ENCODE results near the gene PRKCZ. TPM values are rescaled to one million over a fixed set of nuclear protein-coding genes. Genes with fewer than 3 reads are reported as not detected.

Gene PRKCZ
- total RNA-seq, 1 experiment from 2014 or later: 14.3 TPM

DNA sequence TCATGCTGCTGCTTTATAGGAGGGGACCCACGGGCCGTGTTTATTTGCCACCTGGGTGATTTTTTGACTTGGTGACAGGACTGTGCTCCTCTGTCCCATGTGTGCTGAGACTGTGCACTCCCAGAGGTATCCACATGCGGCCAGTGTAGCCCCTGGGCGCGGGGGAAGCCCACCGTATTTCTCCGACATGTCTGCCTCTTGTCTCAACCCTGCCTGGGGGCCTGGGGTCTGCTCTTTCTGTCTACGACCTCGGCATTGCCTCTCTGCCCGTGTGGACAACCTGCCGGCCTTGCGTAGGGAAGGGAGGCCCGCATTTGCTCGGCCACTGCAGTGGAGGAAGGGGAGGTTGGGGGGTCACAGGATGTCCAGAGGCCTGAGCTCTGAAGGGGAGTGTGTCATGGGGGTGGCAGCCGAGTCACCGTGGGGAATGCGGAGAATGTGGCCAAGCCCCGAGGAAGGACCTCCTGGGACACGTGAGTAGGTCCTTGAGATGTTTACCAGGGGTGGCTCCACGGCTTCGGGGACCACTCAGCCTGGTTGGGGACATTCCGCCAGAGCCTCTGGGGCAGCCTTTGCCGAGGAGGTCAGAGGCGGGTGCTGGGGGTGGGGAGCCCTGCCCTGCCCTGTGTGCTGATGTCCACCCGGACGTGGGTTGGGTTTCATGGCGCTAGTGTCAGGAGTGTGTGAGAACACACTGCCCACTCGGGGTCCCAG lies 11.0 kb downstream of the PRKCZ start:
- no peak for DNase-seq (ENCODE audit: low read depth)

DNA sequence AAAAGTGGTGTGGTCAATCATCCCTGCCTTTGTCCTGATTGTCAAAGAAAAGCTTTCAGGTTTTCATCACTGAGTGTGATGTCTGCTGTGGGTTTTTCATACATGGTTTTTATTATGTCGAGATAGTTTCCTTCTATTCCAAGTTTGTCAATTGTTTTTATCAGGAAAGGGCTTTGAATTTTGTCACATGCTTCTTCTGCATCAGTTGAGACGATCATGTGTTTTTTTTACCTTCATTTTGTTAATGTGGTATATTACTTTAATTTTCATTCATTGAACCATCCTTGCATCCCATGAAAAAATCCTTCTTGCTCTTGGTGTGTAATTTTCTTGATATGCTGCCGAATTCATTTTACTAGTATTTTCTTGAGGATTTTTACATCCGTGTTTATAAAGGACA lies 15.5 kb downstream of the PRKCZ start:
- DNase-seq (ENCODE audit: low read depth): no peak

DNA sequence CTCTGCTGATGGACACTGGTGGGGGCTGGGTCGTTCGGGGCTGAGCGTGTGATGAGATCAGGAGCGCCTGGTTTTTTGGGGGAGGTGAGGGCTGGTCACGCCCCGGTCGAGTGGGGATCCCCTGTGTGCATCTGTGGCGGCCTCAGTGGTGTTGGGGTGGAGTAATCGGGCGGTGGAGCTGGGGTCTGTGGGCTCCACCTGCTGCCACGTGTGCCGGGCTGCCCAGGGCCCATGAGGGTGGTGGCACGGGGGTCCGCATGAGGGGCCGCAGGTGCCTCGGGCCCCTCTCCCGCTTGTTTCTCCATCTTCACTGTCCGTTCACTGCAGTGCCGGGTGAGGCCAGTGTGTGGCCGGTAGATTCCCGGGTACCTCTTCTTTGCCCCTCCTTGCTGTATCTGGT lies 17.2 kb downstream of the PRKCZ start:
- no peak for DNase-seq (ENCODE audit: low read depth)

DNA sequence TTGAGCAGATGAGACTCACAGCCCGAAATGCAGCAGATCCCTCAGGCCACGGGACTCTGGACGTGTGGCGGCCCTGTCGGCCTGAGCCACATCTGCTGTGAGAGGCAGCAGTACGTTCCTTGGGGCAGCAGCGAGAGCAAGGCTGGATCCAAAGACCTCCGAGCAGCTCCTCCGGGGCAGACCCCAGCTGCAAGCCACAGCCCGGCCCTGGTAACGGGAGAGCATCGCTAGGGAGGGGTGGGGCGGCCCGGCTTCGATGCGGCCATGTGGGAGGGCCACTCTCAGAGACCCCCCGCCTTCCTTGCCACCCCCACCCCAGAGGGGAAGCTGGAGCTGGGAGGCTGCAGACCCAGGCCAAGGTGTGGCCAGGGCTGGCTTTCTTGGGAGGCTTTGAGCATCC lies 17.8 kb downstream of the PRKCZ start:
- no peak for DNase-seq (ENCODE audit: low read depth)

DNA sequence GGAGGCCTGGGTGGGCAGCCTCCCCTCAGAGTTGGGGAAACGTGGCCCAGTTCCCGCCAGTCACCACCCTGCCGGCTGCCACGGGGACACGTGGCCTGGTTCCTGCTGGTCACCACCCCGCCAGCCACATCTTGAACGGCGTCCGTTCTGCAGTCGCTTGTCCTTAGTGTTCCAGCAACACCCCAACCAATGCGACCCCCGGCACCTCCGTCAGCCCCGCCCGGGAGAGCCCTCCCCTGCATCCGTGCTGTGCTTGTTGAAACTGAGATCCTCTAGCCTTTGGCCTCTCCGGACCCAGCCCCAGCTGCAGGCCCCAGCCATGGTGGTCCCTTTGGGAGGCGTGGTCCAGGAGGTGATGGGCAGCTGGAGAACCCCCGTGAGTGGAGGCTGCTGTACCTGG lies 18.7 kb downstream of the PRKCZ start:
- no peak for DNase-seq (ENCODE audit: low read depth)

DNA sequence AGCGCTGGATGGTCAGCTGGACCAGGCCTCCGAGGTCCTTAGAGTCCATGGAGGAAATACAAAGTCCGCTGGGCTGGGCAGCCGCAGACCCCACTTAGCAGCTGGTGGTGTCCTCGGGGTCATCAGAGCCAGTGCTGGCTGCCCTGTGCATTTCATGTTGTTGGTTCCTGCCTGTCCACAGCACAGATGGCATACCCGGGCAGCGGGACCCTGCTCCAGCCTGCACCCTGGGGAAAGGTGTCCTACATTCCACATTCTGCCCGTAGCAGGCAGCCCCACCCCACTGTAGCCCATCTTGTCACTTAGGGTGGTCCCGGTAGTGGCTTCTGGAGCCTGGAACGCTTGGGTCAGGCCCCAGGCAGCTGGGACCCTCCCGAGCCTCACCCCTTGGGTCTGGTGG lies 19.8 kb downstream of the PRKCZ start:
- DNase-seq (ENCODE audit: low read depth): no peak

DNA sequence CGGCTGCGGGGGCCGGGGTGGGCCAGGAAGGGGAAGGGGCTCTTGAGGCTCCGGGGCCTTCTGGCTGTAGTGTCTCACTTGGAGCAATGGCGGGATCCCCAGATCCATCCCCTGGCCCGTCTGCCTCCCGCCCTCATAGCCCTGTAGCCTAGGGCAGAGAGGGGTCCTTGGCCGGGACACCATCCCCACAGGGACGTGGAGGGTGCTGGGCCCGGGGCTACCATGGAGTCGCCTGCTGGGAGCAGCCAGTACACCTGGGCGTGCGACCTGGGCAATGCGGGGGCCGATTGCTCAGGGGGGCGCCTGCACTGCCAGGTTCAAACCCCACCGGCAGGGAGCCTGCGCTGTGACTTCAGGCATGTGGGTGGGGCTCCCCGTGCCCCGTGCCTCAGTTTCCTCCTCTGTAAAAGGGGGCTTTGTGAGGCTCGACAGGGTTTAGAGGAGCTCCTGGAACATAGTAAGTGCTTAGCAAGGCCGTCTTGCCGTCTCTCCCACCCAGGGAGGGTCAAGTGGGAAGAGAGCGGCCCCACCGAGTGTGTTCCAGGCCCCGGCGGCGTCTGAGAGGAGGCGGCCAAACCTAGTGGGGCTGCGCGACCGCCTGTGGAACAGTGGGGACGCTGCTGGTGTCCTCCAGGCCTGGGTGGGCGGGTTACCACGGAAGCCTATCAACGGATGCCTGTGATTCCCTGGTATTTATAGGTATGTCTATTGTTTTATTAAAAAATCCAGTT lies 20.8 kb downstream of the PRKCZ start:
- no peak for DNase-seq (ENCODE audit: low read depth)

DNA sequence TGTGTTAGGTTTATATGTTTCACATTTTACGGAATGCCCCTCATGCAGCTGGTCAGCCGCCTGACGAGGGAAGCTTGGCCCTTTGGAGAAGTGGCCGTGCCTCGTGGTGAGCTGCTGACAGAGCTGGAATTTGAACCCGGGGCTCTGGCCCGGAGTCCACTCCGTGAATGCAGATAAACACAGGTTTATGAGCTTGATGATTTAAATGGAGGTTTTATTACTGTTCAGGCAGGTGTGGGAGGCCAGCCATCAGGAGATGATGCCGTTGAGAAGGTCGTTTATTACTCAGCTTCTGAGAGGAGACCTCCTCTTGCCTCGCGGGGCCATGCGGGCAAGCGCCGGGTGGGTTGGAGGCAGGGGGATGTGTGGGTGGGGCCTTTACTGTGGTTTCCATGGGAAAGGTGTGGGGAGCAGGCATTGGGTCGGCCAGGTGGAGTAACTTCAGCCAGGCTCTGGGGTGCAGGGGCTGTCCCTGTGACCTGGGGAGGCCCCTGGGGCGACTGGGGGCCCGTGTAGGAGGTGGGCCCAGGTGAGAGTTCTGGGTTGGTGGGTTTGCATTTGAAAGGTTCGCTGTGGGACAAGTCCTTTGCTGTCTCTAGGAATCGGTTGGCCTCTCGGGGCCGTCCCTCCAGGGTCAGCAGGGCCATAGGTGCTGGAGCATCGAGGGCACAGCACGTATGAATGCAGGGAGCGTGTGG lies 22.0 kb downstream of the PRKCZ start:
- no peak for DNase-seq (ENCODE audit: low read depth)

DNA sequence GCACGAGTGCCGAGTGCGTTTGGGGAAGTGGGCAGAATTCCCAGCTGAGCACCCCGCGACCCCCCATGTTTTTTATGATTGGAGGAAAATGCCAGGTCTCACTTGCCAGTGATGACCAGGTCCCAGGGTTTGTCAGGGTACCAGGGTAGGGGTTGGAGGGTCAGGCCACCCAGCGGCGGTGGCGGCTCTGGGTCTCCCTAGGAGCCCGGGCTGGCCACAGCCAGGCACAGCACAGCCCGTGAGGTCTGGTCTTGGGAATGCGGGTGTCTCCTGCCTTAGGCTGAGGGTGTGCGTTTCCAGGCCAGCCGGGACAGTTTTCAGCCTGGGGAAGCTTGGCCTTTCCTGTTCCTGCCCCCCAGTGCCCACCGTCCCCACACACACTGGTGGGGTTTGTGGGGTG lies 22.7 kb downstream of the PRKCZ start:
- no peak for DNase-seq (ENCODE audit: low read depth)

DNA sequence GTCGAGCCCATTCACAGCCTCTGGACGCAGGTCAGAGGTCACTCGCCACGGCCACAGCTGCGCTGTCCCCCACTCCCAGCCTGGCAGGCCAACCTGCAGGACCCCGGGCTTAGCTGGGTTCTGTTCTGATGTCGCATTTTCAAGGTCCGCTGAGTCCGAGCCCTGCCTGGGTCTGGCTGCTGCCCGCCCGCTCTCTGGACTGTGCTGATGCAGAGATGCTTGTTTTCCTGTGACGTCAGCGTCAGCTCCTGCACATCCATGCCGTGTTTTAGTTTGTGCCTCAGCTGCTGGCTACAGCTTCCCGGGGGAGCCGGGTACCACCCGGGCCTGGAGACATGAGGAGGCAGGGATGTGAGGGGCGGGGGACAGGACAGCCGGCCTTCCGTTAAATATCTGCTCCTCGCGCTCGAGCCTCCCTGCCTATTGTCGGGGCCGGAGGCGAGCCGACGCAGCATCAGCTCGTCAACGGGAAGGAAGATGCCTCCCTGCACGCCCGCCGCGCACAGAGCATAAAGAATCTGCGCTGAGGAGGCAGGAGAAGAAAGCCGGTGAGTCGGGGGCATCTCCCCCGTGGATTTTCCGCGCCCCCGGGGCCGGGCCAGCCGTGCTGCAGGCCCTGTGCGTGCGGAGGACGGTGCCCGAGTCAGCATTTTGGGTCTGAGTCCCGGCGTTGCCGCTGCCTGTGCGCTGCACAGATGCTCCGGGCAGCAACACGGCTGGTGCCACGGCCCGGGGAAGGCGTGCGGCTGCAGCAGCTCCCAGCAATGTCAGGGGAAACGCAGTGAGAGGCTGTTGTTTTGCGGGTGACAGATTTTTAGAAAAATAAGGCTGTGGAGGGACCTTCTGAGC lies 23.4 kb downstream of the PRKCZ start:
- peak; percentile 83 for DNase-seq (ENCODE audit: low read depth)

DNA sequence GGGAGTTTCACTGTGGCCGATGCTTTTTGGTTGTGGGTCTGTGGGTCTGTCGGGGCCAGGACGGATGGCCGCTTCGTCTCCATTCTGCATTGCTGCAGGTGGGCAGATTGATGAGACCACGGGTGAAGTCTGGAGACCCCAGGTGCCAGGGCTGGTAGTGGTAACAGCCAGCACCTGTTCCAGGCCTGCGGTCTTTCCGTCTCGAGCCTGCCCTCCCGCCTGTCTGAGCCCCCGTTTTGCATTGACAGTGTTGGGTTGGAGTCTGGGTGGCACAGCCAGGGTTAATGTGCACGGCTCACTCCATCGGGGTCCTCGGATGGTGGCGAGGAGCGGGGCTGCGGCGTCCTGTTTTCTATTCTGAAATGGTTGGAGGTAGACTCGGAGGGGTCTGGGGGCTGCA lies 24.2 kb downstream of the PRKCZ start:
- no peak for DNase-seq (ENCODE audit: low read depth)

DNA sequence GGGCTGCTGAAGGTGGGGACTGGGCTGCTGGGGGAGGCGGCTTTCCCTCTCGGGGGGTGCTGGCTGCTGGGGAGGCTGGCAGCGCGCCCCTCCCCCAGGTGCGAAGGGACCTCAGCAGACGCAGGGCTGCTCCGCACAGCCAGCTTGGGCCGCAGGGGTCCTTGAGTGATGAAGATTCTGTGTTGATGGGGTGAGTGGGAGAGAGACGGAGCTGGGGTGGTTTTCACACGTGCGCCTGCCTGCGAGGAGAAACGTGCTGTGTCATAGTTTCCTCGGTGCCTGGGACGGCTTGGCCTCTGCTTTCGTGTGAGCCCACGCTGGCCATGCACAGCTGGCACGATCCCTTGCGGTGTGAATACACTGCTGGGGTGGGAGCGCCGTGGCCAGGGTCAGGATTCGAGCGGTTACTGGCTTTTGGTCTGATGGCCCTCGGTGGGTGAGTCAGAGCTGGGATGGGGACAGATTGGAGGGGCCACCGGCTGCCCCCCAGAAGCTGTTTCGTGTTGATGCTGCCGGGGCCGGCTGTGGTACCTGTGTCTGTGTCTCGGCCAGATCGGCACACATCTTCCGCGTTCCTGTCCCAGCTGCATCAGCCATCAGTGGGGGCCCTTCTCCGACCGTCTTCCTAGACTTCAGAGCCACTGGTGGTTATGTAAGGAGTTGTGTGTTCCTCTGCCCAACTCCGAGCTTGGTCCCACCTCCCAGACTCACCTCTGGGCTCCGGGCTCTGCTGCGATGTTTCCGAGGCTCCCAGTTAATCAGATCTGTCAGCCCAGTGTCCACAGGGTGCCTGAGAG lies 24.9 kb downstream of the PRKCZ start:
- no peak for DNase-seq (ENCODE audit: low read depth)

DNA sequence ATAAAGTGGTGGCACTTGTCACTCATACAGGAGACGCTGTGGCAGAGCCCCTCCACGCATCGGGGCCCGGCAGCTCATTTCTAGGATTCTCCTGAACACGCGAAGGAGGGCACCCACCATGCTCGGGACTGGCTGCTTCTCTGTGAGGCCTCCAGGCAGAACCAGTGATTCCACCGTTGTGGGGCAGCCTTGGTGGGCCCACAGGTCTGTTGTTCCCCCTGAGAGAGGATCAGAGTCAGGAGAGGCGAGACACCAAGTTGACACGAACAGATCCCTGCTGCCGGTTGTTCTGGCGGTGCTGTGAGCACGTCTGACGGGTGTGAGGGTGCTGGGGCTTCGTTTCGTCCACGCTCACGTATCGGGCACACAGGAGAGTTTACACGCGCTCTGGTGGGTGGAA lies 26.6 kb downstream of the PRKCZ start:
- DNase-seq (ENCODE audit: low read depth): no peak

DNA sequence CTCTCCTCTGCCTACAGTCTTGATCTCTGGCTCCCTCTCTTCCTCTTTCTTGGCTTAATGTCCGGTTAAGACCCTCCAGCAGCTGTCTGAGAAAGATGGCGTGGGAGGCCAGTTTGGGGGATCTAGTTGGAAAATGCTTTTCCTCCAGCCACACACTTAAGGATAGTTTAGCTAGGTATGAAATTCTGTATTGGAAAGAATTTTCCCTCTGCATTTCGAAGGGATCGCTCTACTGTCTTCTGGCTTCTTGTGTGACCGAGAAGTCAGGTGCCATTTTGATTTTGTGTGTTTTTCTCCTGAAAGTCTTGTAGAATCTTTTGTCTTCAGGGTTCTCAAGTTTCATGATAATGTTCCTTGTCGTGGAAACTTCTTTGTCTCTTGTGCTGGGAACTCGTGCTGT lies 28.0 kb downstream of the PRKCZ start:
- DNase-seq (ENCODE audit: low read depth): no peak

DNA sequence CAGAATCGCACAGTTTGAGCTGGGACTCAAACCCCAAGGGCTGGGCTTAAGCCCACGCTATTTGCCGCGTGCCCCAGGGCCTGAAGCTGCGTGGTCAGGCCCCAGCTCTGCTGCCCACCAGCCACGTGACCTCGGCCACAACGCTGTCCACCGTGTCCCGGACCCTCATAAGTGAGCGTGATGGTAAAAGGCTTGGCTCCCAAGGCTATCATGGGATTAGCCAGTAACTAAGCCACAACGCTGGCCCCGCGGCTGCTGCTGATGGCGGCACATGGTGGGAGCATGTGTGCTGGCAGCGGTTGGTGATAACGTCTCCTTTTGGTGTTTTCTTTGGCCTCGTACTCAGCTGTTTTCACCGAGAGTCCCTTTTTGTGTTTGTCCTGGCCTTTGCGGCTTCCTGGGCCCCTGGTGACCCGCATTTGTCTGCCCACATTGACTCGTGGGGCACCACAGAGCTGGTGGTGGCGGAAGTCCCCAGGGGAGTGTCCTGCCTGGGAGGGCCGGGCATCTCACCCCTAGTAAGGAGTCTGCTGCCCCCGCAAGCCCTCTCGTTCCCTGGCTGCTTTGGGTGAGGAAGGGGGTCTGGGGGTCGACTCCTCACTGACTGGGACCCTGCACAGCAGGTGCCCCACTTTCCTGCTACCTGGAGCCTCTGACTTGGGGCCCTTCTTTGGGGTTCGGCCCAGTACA lies 29.3 kb downstream of the PRKCZ start:
- no peak for DNase-seq (ENCODE audit: low read depth)

DNA sequence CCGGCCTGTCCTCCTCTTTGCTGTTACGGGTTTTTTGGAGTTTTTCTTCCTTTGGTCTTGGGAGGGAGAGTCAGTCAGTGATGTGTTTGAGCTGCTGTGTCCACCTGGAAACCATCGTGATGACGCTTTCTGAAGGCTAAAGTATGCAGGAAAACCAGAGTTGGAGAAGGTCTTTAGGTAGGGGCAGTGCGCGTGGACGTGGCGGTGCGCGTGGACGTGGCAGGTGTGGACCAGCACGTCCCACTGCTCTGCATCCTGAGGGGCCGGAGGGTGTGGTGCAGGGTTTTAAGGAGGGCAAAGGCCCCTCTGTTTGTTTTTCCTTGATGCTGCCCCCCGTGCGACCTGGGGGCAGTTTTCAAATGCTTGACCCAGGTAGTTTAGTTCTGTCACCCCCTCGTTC lies 29.9 kb downstream of the PRKCZ start:
- DNase-seq (ENCODE audit: low read depth): no peak

DNA sequence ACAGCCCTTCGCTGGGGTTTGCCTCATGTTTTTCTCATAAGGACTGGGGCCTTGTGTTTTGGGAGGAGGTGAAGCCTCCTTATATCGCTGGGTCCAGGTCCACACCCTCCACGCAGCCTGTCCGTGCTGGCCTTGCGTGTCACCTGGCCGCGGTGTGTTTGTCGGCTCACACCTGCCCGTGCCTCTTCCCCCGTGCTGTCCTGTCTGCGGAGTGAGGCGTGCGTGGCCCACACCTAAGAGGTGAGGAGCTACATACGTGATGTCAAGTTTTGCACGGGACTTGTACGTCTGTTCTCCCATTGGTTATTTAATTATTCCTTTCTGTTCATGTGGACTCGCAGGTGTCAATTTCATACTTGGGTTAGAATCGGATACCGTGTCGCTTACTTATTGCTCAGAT lies 30.7 kb downstream of the PRKCZ start:
- no peak for DNase-seq (ENCODE audit: low read depth)

DNA sequence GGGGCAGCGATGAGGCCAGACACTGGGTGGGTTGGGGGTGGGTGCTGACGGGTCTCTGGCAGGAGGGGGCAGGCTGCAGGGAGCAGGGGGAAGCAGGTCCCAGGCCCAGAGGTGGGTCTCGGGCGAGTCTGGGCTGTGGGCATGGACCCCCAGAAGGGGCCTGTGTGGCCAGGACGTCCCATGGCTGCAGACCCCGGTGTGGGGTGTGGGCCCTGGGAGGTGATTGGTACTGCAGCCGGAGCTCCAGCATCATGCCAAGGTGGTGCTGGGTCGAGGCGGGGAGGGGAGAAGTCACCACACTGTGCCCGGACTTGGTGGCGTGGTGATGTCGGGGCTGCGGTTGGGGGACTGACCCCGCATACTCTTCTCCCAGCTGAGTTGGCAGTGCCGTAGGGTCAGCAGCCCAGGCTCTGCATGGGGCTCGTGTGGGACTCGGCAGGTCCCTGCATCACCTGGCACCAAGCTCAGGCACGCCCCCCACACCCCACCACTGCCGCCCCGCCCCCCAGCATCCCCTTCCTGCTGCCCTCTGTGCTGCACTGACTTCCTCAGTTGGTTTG lies 31.2 kb downstream of the PRKCZ start:
- DNase-seq (ENCODE audit: low read depth): no peak

DNA sequence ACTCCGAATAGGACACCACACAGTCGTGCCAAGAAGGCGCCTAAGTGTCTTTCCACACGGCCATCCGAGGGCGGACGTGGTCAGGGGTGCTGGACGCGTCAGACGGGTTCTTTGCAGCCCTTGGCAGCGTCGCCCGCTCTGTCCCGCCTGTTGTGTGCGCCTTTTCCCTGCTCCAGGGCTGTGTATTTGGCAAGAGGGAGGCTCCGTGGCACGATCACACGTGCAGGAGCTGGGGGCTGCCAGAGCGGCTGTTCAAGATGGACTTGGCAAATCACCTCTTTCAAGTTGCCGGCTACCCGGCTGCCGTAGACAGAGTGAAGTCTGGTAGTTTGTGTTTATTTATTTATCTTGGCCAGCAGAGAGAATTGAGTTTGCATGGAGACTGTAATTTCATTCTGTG lies 31.9 kb downstream of the PRKCZ start:
- DNase-seq (ENCODE audit: low read depth): peak; percentile 37

DNA sequence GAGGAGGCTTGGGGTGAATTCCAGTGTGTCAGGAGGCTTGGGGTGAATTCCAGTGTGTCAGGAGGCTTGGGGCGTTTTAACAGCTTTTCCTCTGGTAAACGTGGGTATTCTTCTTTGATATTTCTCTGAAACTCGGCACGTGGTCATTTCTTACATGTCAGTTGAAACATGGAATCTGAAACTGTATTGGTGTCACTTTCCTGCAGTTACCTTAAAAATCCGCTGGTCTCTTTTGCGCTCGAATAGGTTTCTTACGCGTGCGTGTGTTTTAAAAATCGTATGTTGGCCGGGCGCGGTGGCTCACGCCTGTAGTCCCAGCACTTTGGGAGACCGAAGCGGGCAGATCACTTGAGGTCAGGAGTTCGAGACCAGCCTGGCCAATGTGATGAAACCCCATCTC lies 33.5 kb downstream of the PRKCZ start:
- no peak for DNase-seq (ENCODE audit: low read depth)

All from Daoy (cell line).